H9 (cell line): ENCODE data around the gene CCDC88C. TPM values are rescaled to one million over a fixed set of nuclear protein-coding genes. Genes with fewer than 3 reads are reported as not detected.

Experiments
- DNase-seq: peaks from one replicate; pipeline ENCODE4 v3.0.0-alpha.2; 2017
- H2AFZ ChIP-seq: one replicate; pipeline ENCODE4 v1.6.1; 2013; ENCODE audit warnings: mild to moderate bottlenecking, low read length, control low read depth, moderate library complexity
- H2AK5ac ChIP-seq: 2 replicates; pipeline ENCODE4 v1.6.1; 2013; ENCODE audit warnings: low read length, control low read depth, mixed read lengths; ENCODE audit not compliant: insufficient read length
- H2BK120ac ChIP-seq: one replicate; pipeline ENCODE4 v1.6.1; 2013; ENCODE audit warnings: low read depth, mild to moderate bottlenecking, low read length, control low read depth, inconsistent platforms; ENCODE audit not compliant: poor library complexity, severe bottlenecking
- H2BK12ac ChIP-seq: 2 replicates; pipeline ENCODE4 v1.6.1; 2013; ENCODE audit warnings: low read length, control low read depth, mixed read lengths, low read depth; ENCODE audit not compliant: insufficient read length
- H2BK15ac ChIP-seq: 2 replicates; pipeline ENCODE4 v1.6.1; 2013; ENCODE audit warnings: low read depth, low read length, control low read depth
- H2BK20ac ChIP-seq: one replicate; pipeline ENCODE4 v1.6.1; 2013; ENCODE audit warnings: low read depth, mild to moderate bottlenecking, low read length, control low read depth, inconsistent platforms; ENCODE audit not compliant: poor library complexity, severe bottlenecking
- H2BK5ac ChIP-seq: 2 replicates; pipeline ENCODE4 v1.6.1; 2013; ENCODE audit warnings: low read length, control low read depth, mixed read lengths; ENCODE audit not compliant: insufficient read length
- H3K14ac ChIP-seq: 2 replicates; pipeline ENCODE4 v1.6.1; 2013; ENCODE audit warnings: low read length, control low read depth; ENCODE audit not compliant: insufficient read depth
- H3K18ac ChIP-seq: 2 replicates; pipeline ENCODE4 v1.6.1; 2013; ENCODE audit warnings: low read depth, mild to moderate bottlenecking, mixed read lengths, low read length, control low read depth; ENCODE audit not compliant: insufficient read length
- H3K23ac ChIP-seq: 2 replicates; pipeline ENCODE4 v1.6.1; 2013; ENCODE audit warnings: low read length, control low read depth, mixed read lengths, low read depth; ENCODE audit not compliant: insufficient read length
- H3K23me2 ChIP-seq: 2 replicates; pipeline ENCODE4 v1.6.1; 2013; ENCODE audit warnings: low read depth, mild to moderate bottlenecking, mixed read lengths, low read length, control low read depth; ENCODE audit not compliant: insufficient read length, poor library complexity, severe bottlenecking
- H3K27ac ChIP-seq: 2 replicates; pipeline ENCODE4 v1.5.1; 2013; ENCODE audit warnings: low read length, control low read depth, mixed read lengths, low read depth; ENCODE audit not compliant: insufficient read length
- H3K27me3 ChIP-seq: 2 replicates; pipeline ENCODE4 v1.6.1; 2013; ENCODE audit warnings: low read length, control low read depth, inconsistent platforms; ENCODE audit not compliant: insufficient read depth
- H3K4ac ChIP-seq: 2 replicates; pipeline ENCODE4 v1.6.1; 2013; ENCODE audit warnings: low read depth, mild to moderate bottlenecking, control low read depth, inconsistent platforms, low read length, moderate library complexity
- H3K4me1 ChIP-seq: 2 replicates; pipeline ENCODE4 v1.6.1; 2013; ENCODE audit warnings: low read length, control low read depth, inconsistent platforms; ENCODE audit not compliant: insufficient read depth
- H3K4me2 ChIP-seq: 2 replicates; pipeline ENCODE4 v1.6.1; 2013; ENCODE audit warnings: low read length, control low read depth, mixed read lengths; ENCODE audit not compliant: insufficient read length, insufficient read depth
- H3K56ac ChIP-seq: 2 replicates; pipeline ENCODE4 v1.6.1; 2013; ENCODE audit warnings: low read depth, mild to moderate bottlenecking, mixed read lengths, low read length, control low read depth; ENCODE audit not compliant: insufficient read length
- H3K79me1 ChIP-seq: 2 replicates; pipeline ENCODE4 v1.6.1; 2013; ENCODE audit warnings: low read depth, mild to moderate bottlenecking, moderate library complexity, low read length, control low read depth, inconsistent platforms; ENCODE audit not compliant: insufficient read depth, poor library complexity, severe bottlenecking
- H3K79me2 ChIP-seq: 2 replicates; pipeline ENCODE4 v1.6.1; 2013; ENCODE audit warnings: low read length, control low read depth, inconsistent platforms; ENCODE audit not compliant: insufficient read depth
- H3K9ac ChIP-seq: 2 replicates; pipeline ENCODE4 v1.6.1; 2013; ENCODE audit warnings: low read length, control low read depth, mixed read lengths; ENCODE audit not compliant: insufficient read length; ENCODE audit errors: extremely low read depth
- H3K9me3 ChIP-seq: one replicate; pipeline ENCODE4 v1.6.1; 2013; ENCODE audit warnings: low read depth, low read length, inconsistent platforms; ENCODE audit not compliant: control insufficient read depth
- H3T11ph ChIP-seq: one replicate; pipeline ENCODE4 v1.6.1; 2013; ENCODE audit warnings: mild to moderate bottlenecking, low read length, control low read depth, inconsistent platforms
- H4K20me1 ChIP-seq: one replicate; pipeline ENCODE4 v1.6.1; 2013; ENCODE audit not compliant: control insufficient read depth, insufficient read length, insufficient read depth
- H4K5ac ChIP-seq: 2 replicates; pipeline ENCODE4 v1.6.1; 2013; ENCODE audit warnings: low read depth, mild to moderate bottlenecking, mixed read lengths, low read length, control low read depth; ENCODE audit not compliant: insufficient read length
- H4K8ac ChIP-seq: replicated peaks from 2 replicates; pipeline ENCODE4 v1.6.1; 2013; ENCODE audit warnings: low read length, control low read depth, mixed read lengths, low read depth; ENCODE audit not compliant: insufficient read length
- H4K91ac ChIP-seq: 2 replicates; pipeline ENCODE4 v1.6.1; 2013; ENCODE audit warnings: low read depth, mild to moderate bottlenecking, moderate library complexity, mixed read lengths, low read length, control low read depth; ENCODE audit not compliant: insufficient read length
- H3K27ac Mint-ChIP-seq, 3 experiments: 2 replicates in 2 of 3; 3 replicates in 1 of 3; pipeline ENCODE4 v1.8.0; 2020 to 2021; ENCODE audit warnings: mixed read lengths in 3 of 3, mild to moderate bottlenecking in 1 of 3, moderate library complexity in 1 of 3
- H3K27me3 Mint-ChIP-seq: 2 replicates; pipeline ENCODE4 v1.8.0; 2021; ENCODE audit warnings: low read depth, mild to moderate bottlenecking, moderate library complexity, mixed read lengths
- H3K36me3 Mint-ChIP-seq, 3 experiments: 2 replicates in 2 of 3; 3 replicates in 1 of 3; pipeline ENCODE4 v1.8.0; 2020 to 2021; ENCODE audit warnings: low read depth in 3 of 3, mixed read lengths in 3 of 3; ENCODE audit not compliant: insufficient read depth in 1 of 3
- H3K4me1 Mint-ChIP-seq, 2 experiments: 2 replicates each; pipeline ENCODE4 v1.8.0; 2020; ENCODE audit warnings: mixed read lengths in 2 of 2
- H3K4me3 Mint-ChIP-seq, 2 experiments: 2 replicates in 1 of 2; 3 replicates in 1 of 2; pipeline ENCODE4 v1.8.0; 2020 to 2021; ENCODE audit warnings: mild to moderate bottlenecking in 2 of 2, mixed read lengths in 2 of 2, moderate library complexity in 1 of 2
- H3K9me3 Mint-ChIP-seq, 2 experiments: 2 replicates in 1 of 2; 3 replicates in 1 of 2; pipeline ENCODE4 v1.8.0; 2020; ENCODE audit warnings: mild to moderate bottlenecking in 2 of 2, mixed read lengths in 2 of 2, moderate library complexity in 1 of 2
- WGBS: extraction: QIAGEN DNeasy Blood & Tissue Kit; methylation state at CpG from one replicate; pipeline ENCODE4 v1.1.7; 2013; ENCODE audit warnings: missing lambda C conversion rate, low lambda C conversion rate, mixed read lengths; ENCODE audit not compliant: insufficient read length; ENCODE audit errors: extremely low coverage; 5-methylcytosine and 5-hydroxymethylcytosine counted together
- total RNA-seq: library from RNA; stranded (reverse); gene quantifications from 2 replicates; pipeline ENCODE4 v1.2.1, GENCODE V29; 2021
- TF ChIP-seq, protein P1 (sequence below): fragments of 200-600 bp; sonication (generic); conservative IDR thresholded peaks from 3 replicates; pipeline ENCODE4 v1.8.0; 2021; ENCODE audit warnings: antibody characterized with exemption, mild to moderate bottlenecking

CCDC88C gene
- total RNA-seq, 1 experiment from 2014 or later = 52.4 TPM

- Histone ChIP-seq H3K27me3 (no peaks in the 10 kb centered on the region), H3K23ac (no peak overlapping the region), H3K79me2 (no peaks in the 10 kb centered on the region), H3K9me3 (no peaks in the 10 kb centered on the region), H2AK5ac (no peak overlapping the region), H2BK15ac (no peak overlapping the region), H4K91ac (no peak overlapping the region), H3K23me2 (peaks cover 2% of the 10 kb centered on the region), H3K9ac (no peak overlapping the region), H2AFZ (no peak overlapping the region), H4K20me1 (no peaks in the 10 kb centered on the region), H3K4me1 (no peaks in the 10 kb centered on the region), H3K18ac (no peak overlapping the region), H2BK12ac (no peak overlapping the region), H3K14ac (no peak overlapping the region), H2BK5ac (no peak overlapping the region), H3K4me2 (no peak overlapping the region), H3K79me1 (no peaks in the 10 kb centered on the region), H3K4ac (no peak overlapping the region), H4K5ac (no peak overlapping the region), H2BK20ac (no peak overlapping the region), H3K56ac (no peak overlapping the region), H4K8ac (no peak overlapping the region), H3T11ph (no peak overlapping the region), H2BK120ac (no peak overlapping the region), H3K27ac (no peak overlapping the region)
- DNase-seq = no peak
- no peaks in the 10 kb centered on the region for H3K27me3 Mint-ChIP-seq
- WGBS = no CpG with 5 or more reads among the region's 3 CpGs
- H3K4me3 Mint-ChIP-seq = no peak overlapping the region
- H3K27ac Mint-ChIP-seq = peak overlapping the region in 2 of 3 experiments; percentile 45 to 70; a peak in 3 of 7 replicates
- H3K9me3 Mint-ChIP-seq = no peaks in the 10 kb centered on the region
- TF ChIP-seq, protein P1, sequence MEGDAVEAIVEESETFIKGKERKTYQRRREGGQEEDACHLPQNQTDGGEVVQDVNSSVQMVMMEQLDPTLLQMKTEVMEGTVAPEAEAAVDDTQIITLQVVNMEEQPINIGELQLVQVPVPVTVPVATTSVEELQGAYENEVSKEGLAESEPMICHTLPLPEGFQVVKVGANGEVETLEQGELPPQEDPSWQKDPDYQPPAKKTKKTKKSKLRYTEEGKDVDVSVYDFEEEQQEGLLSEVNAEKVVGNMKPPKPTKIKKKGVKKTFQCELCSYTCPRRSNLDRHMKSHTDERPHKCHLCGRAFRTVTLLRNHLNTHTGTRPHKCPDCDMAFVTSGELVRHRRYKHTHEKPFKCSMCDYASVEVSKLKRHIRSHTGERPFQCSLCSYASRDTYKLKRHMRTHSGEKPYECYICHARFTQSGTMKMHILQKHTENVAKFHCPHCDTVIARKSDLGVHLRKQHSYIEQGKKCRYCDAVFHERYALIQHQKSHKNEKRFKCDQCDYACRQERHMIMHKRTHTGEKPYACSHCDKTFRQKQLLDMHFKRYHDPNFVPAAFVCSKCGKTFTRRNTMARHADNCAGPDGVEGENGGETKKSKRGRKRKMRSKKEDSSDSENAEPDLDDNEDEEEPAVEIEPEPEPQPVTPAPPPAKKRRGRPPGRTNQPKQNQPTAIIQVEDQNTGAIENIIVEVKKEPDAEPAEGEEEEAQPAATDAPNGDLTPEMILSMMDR = no peak
- H3K4me1 Mint-ChIP-seq = peaks cover 10 to 18% of the 10 kb centered on the region in 2 experiments
- H3K36me3 Mint-ChIP-seq = peaks cover 2 to 33% (median 12%) of the 10 kb centered on the region in 3 experiments; a peak in 6 of 7 replicates
Measured at GRCh38 chr14:91331721-91332120, 85.9 kb downstream of the CCDC88C start.
